Skeletal muscle tissue (tissue), 5 donors: ENCODE data around the gene BRI3BP. TPM values are rescaled to one million over a fixed set of nuclear protein-coding genes. Genes with fewer than 3 reads are reported as not detected.
"Not testable (repeated sequence)": the region's sequence is repeated elsewhere in the genome, so short reads cannot be mapped to it uniquely, and the experiment has no call there.

Experiments used
- H3K27ac ChIP-seq: one replicate; pipeline ENCODE4 v1.7.0; 2013; ENCODE audit warnings: mild to moderate bottlenecking, low read depth, low read length, inconsistent platforms
- H3K27me3 ChIP-seq, 3 donors: one replicate each; pipeline ENCODE4 v1.7.0; 2013; ENCODE audit warnings: low read length in 3 of 3; ENCODE audit not compliant: control insufficient read depth in 3 of 3, insufficient read depth in 3 of 3
- H3K36me3 ChIP-seq, 3 donors: one replicate each; pipeline ENCODE4 v1.7.0; 2013; ENCODE audit warnings: low read length in 3 of 3; ENCODE audit not compliant: control insufficient read depth in 3 of 3, insufficient read depth in 3 of 3
- H3K4me1 ChIP-seq, 3 donors: one replicate each; pipeline ENCODE4 v1.7.0; 2013; ENCODE audit warnings: low read length in 3 of 3, mild to moderate bottlenecking in 3 of 3; ENCODE audit not compliant: control insufficient read depth in 3 of 3, insufficient read depth in 3 of 3
- H3K4me3 ChIP-seq, 3 donors: one replicate each; pipeline ENCODE4 v1.7.0; 2013; ENCODE audit warnings: low read length in 3 of 3
- H3K9ac ChIP-seq, 3 donors: one replicate each; pipeline ENCODE4 v1.7.0; 2013; ENCODE audit warnings: low read length in 3 of 3, mild to moderate bottlenecking in 3 of 3, moderate library complexity in 2 of 3, low read depth in 1 of 3
- H3K9me3 ChIP-seq, 3 donors: one replicate each; pipeline ENCODE4 v1.7.0; 2013; ENCODE audit warnings: low read length in 3 of 3; ENCODE audit not compliant: control insufficient read depth in 3 of 3
- small RNA-seq: library from RNA; depleted of rRNA; stranded (forward); fragments of <200 nt; gene quantifications from one replicate; pipeline ENCODE3, GENCODE V24; 2014
- total RNA-seq: library from RNA; depleted of rRNA; stranded (reverse); fragments of >200 nt; gene quantifications from one replicate; pipeline ENCODE4 v1.2.3, GENCODE V29; 2014
- donor health status: Osteomylitis.

BRI3BP gene
- total RNA-seq, 1 donor from 2014 or later, result 4.2 TPM

- no peak overlapping the region for H3K27ac ChIP-seq
- H3K4me3 ChIP-seq, result no peak overlapping the region
- no peaks in the 10 kb centered on the region for H3K27me3 ChIP-seq
- H3K9ac ChIP-seq, result no peak overlapping the region
- no peaks in the 10 kb centered on the region for H3K9me3 ChIP-seq
- H3K4me1 ChIP-seq, result peaks cover 0 to 10% (median 8%) of the 10 kb centered on the region in 3 donors
- H3K36me3 ChIP-seq, result peaks cover 0 to 7% (median 0%) of the 10 kb centered on the region in 3 donors
Measured at GRCh38 chr12:125072496-125072895, 79.1 kb downstream of the BRI3BP start.

DNA sequence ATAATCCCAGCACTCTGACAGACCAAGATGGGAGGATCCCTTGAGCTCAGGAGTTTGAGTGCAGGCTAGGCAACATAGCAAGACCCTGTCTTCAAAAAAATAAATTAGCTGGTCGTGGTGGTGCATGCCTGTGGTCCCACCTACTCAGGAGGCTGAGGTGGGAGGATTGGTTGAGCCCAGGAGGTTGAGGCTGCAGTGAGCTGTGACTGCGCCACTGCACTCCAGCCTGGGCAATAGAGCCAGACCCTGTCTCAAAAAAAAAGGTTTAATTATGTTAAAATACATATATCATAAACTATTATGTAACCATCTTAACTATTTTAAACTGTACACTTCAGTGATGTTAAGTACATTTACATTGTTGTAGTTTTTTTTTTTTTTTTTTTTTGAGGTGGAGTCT, 80.8 kb downstream of the BRI3BP start:
- H3K36me3 ChIP-seq, result peaks cover 5 to 10% (median 6%) of the 10 kb centered on the region in 3 donors
- not testable (repeated sequence) for H3K27me3 ChIP-seq, H3K27ac ChIP-seq, H3K4me3 ChIP-seq, H3K9ac ChIP-seq, H3K9me3 ChIP-seq, H3K4me1 ChIP-seq

- H3K9me3 ChIP-seq, result no peaks in the 10 kb centered on the region
- no peak overlapping the region for H3K4me3 ChIP-seq
- H3K27ac ChIP-seq, result no peak overlapping the region
- H3K36me3 ChIP-seq, result peaks cover 5 to 10% (median 6%) of the 10 kb centered on the region in 3 donors
- H3K9ac ChIP-seq, result no peak overlapping the region
- no peaks in the 10 kb centered on the region for H3K27me3 ChIP-seq
- H3K4me1 ChIP-seq, result peaks cover 0 to 2% (median under 1%) of the 10 kb centered on the region in 3 donors
Measured at GRCh38 chr12:125076103-125076502, 82.7 kb downstream of the BRI3BP start.

DNA sequence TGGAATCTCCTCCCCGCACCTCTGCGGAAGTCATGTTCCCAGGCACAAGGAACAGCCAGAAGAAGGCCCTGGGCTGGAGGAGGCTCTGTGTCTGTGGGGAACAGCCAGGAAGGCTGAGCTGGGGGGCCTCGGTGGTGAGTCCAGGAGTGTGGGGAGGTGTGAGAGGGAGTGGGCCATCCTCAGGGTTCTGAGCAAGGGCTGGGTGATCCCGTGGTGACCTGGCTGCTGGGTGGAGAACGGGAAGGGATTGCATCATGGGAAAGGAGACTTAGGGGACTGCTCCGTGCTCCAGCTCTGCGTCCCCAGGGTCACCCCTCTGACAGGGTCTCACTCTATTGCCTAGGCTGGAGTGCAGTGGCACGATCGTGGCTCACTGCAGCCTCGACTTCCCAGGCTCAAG, 85.6 kb downstream of the BRI3BP start:
- H3K36me3 ChIP-seq, result peaks cover 5 to 10% (median 8%) of the 10 kb centered on the region in 3 donors
- H3K27ac ChIP-seq, result no peak overlapping the region

DNA sequence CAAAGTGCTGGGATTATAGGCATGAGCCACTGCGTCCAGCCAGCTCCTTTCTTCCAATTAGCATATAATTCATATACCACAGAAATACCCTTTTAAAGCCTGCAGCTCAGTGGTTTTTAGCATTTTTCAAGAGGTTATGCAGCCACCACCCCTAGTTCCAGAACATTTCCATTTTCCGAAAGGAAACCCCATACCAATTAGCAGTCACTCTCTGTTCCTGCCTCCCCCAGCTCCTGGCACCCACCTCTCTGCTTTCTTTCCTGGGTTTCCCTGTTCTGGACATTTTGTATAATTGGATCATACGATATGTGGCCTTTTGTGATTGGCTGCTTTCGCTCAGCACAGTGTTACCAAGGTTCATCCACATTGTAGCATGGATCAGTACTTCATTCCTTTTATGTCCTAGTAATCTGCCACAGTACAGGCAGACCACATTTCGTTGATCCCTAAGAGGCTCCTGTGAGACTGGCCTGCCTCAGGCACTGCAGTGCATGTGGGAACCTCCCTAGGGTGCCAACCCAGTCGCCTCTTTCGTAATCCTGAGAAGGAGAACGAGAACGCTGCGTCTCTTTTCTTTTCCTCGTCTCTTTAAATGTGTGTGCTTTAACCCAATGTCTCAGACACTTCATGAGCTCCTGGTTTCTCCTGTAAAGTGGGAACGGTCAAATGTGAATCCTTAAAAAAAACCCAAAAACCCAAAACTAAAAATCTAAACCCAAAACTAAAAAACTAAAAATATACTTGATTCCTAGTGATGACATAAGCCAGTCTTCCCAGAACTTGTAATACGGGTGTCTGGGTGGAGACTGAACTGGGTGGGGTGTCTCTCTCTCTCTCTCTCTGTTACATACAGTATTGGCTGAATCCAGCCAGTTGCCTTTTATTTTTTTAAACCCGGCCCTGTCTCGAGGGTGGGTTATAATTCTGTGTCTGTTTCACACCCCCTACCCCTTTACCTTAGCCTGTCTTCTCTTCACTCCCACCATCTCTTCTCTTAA, 86.5 kb downstream of the BRI3BP start:
- H3K9ac ChIP-seq, result peak overlapping the region in 1 of 3 donors; percentile 51
- no peaks in the 10 kb centered on the region for H3K27me3 ChIP-seq
- peaks cover 3 to 6% (median 5%) of the 10 kb centered on the region in 3 donors for H3K4me1 ChIP-seq
- no peak overlapping the region for H3K4me3 ChIP-seq
- peak overlapping the region; percentile 65 for H3K27ac ChIP-seq
- no peaks in the 10 kb centered on the region for H3K9me3 ChIP-seq
- peaks cover 5 to 10% (median 8%) of the 10 kb centered on the region in 3 donors for H3K36me3 ChIP-seq

More for the DNA sequence above, 85.6 kb downstream of the BRI3BP start:
- peaks cover 3 to 6% (median 5%) of the 10 kb centered on the region in 3 donors for H3K4me1 ChIP-seq
- no peak overlapping the region for H3K4me3 ChIP-seq
- no peaks in the 10 kb centered on the region for H3K9me3 ChIP-seq
- H3K9ac ChIP-seq, result no peak overlapping the region
- H3K27me3 ChIP-seq, result no peaks in the 10 kb centered on the region

Small RNA genes within 50 kb of the gene (small RNA-seq; reads per million reads assigned to genes)
- not detected for gene AC122688.1

Other genes with a start within 250 kb of the BRI3BP start
- gene SCARB1, start 129.8 kb upstream of the BRI3BP start, total RNA-seq, result 5.2 TPM
- 1,198 TPM for gene UBC, start 79.0 kb upstream of the BRI3BP start, total RNA-seq
- gene DHX37, start 4.5 kb upstream of the BRI3BP start, total RNA-seq, result 8.9 TPM
- 19.3 TPM for gene AACS, start 71.8 kb downstream of the BRI3BP start, total RNA-seq
- 1.6 TPM for gene TMEM132B, start 192.7 kb downstream of the BRI3BP start, total RNA-seq